Chondrocyte (in vitro differentiated cells): ENCODE results near the gene ADAT1. TPM values are rescaled to one million over a fixed set of nuclear protein-coding genes. Genes with fewer than 3 reads are reported as not detected.

Source experiments
- DNase-seq: peaks from one replicate; pipeline ENCODE4 v3.0.0; 2021; ENCODE audit warnings: mixed read lengths, low spot score
- H3K27ac Mint-ChIP-seq: one replicate; pipeline ENCODE4 v1.8.0; 2021; ENCODE audit warnings: mild to moderate bottlenecking, moderate library complexity, mixed read lengths; ENCODE audit not compliant: unreplicated experiment
- H3K27me3 Mint-ChIP-seq: 2 replicates; pipeline ENCODE4 v1.8.0; 2021; ENCODE audit warnings: low read depth, mixed read lengths
- H3K36me3 Mint-ChIP-seq: 2 replicates; pipeline ENCODE4 v1.8.0; 2021; ENCODE audit warnings: low read depth, mixed read lengths
- H3K4me1 Mint-ChIP-seq: 2 replicates; pipeline ENCODE4 v1.8.0; 2021; ENCODE audit warnings: low read depth, mild to moderate bottlenecking, mixed read lengths
- H3K4me3 Mint-ChIP-seq: one replicate; pipeline ENCODE4 v1.8.0; 2021; ENCODE audit warnings: mild to moderate bottlenecking, moderate library complexity, mixed read lengths; ENCODE audit not compliant: unreplicated experiment
- H3K9me3 Mint-ChIP-seq: 2 replicates; pipeline ENCODE4 v1.8.0; 2021; ENCODE audit warnings: low read depth, mixed read lengths
- long read RNA-seq: library from polyadenylated mRNA; stranded (forward); transcript quantifications from one replicate; pipeline ENCODE4 v2.0.0, GENCODE V29; 2021
- total RNA-seq: library from RNA; stranded (reverse); gene quantifications from 3 replicates; pipeline ENCODE4 v1.2.1, GENCODE V29; 2021
- TF ChIP-seq, protein P1 (sequence below): fragments of 200-600 bp; sonication (generic); IDR thresholded peaks from 2 replicates; pipeline ENCODE4 v1.5.0; 2021; ENCODE audit warnings: antibody characterized with exemption, mild to moderate bottlenecking, moderate library complexity

Gene ADAT1, protein sequence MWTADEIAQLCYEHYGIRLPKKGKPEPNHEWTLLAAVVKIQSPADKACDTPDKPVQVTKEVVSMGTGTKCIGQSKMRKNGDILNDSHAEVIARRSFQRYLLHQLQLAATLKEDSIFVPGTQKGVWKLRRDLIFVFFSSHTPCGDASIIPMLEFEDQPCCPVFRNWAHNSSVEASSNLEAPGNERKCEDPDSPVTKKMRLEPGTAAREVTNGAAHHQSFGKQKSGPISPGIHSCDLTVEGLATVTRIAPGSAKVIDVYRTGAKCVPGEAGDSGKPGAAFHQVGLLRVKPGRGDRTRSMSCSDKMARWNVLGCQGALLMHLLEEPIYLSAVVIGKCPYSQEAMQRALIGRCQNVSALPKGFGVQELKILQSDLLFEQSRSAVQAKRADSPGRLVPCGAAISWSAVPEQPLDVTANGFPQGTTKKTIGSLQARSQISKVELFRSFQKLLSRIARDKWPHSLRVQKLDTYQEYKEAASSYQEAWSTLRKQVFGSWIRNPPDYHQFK
- total RNA-seq = 47.1 to 72.5 TPM (median 49.3 TPM) in 3 replicates
- long read RNA-seq, transcript ADAT1-201 (11 exons, 1,869 nt) = major isoform, 15 of 39 reads
- long read RNA-seq, partial matches to known transcripts = 17 of 39 reads
- long read RNA-seq, other reads (novel, unspliced or antisense) = 7 of 39 reads

DNA sequence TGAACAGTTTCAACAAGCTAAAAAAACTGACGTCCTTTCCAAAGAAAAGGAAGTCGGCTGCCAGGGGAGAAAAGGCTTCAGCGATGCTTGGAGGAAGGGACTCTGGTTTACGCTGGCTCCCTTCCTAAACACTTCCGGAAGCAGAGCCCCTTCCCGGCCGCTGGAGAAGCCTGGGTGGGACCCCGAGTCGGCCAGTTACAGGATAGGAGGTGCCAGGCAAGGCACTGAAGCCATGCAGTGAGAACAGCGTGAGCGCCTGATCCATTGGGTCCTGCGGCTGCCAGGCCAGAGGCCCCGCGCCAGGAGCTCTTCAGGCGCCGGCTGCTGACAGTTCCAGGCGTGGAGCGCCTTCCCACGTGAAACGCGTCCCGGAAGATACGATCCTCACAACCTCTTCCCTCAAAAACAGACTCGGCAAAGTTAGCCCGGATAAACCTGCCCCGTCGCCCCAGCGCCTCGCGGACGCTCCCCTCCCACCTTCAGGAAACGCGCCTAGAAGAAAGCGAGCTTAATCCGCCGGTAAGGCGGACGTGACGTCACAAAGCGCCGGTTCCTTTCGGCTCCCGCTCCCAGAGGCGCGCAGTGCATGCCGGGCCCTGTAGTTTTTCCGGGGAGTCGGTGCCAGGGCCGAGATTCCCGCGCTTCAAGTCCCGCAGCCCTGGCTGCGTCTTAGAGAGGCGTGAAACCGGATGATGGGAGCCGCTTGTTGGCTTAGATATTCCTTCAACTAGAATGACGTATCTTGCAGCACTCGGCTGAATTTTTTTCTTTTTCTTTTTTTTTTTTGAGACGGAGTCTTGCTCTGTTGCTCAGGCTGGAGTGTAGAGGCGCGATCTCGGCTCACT is at the start of gene ADAT1:
Gene ADAT1 (minus strand): TSS at position 521 of the 845 bp plus-strand sequence. CDS start 2,482 bp downstream, outside the sequence.
- DNase-seq = peak; percentile 99
- H3K36me3 Mint-ChIP-seq = peaks cover 28% of the 10 kb centered on the region
- H3K4me3 Mint-ChIP-seq = peak within 1 kb of the TSS; percentile 98
- no peaks in the 10 kb centered on the region for H3K9me3 Mint-ChIP-seq
- H3K27me3 Mint-ChIP-seq = no peaks in the 10 kb centered on the region
- H3K4me1 Mint-ChIP-seq = peaks cover 27% of the 10 kb centered on the region
- TF ChIP-seq, protein P1, sequence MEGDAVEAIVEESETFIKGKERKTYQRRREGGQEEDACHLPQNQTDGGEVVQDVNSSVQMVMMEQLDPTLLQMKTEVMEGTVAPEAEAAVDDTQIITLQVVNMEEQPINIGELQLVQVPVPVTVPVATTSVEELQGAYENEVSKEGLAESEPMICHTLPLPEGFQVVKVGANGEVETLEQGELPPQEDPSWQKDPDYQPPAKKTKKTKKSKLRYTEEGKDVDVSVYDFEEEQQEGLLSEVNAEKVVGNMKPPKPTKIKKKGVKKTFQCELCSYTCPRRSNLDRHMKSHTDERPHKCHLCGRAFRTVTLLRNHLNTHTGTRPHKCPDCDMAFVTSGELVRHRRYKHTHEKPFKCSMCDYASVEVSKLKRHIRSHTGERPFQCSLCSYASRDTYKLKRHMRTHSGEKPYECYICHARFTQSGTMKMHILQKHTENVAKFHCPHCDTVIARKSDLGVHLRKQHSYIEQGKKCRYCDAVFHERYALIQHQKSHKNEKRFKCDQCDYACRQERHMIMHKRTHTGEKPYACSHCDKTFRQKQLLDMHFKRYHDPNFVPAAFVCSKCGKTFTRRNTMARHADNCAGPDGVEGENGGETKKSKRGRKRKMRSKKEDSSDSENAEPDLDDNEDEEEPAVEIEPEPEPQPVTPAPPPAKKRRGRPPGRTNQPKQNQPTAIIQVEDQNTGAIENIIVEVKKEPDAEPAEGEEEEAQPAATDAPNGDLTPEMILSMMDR = no peak
- peak within 1 kb of the TSS; percentile 99 for H3K27ac Mint-ChIP-seq

DNA sequence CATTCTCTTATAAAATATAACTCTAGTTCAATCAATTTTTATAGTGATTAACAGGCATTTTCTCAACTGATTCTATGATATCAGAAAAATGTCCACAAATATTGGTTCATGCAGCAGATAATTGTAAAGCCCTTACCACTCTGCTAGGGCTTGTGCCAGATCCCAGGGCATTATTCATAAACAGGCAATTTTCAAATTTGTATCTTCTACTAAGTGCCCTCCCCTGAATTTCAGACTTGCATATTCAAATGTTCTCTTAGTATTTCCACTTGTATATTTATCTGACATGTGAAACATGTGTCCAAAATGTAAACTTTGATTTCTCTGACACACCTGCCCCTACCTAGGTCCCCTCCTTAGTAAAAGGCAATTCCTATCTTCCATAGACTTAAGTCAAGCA is 44.4 kb upstream of the ADAT1 start:
- H3K27ac Mint-ChIP-seq = no peak overlapping the region

DNA sequence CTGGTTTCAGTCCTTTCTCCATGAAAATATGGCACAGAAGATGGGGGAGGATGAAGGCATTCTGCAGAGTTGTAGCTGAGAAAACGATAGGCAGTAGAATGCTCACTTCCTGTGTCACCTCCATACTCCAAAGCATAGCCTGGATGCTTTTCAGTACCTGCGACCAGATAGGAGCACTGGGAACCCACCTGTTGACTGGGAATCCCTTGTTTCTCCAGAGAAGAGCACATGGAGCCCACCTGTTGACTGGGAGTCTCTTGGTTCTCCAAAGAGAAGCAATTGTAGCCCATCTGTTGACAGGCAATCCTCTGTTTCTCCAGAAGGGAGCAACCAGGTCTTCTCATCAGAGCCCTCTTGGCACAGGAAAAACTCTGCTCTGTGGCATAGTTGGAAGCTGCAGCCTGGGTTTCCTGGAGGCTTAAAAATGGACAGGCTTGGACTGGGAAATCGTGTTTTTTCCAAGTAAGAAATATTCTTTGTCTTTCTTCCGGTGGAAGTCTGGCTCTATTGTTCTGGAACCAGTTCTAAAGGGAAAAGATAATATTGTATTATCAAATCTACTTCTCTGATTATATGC is 37.7 kb upstream of the ADAT1 start:
- TF ChIP-seq, protein P1 = no peak
- H3K4me1 Mint-ChIP-seq = no peaks in the 10 kb centered on the region
- H3K27me3 Mint-ChIP-seq = no peaks in the 10 kb centered on the region
- H3K4me3 Mint-ChIP-seq = no peak overlapping the region
- DNase-seq = no peak
- H3K9me3 Mint-ChIP-seq = no peaks in the 10 kb centered on the region
- H3K36me3 Mint-ChIP-seq = peaks cover 22% of the 10 kb centered on the region
- no peak overlapping the region for H3K27ac Mint-ChIP-seq

More for the DNA sequence above, 44.4 kb upstream of the ADAT1 start:
- TF ChIP-seq, protein P1 = no peak
- DNase-seq = no peak
- no peaks in the 10 kb centered on the region for H3K36me3 Mint-ChIP-seq
- H3K4me3 Mint-ChIP-seq = no peak overlapping the region
- no peaks in the 10 kb centered on the region for H3K27me3 Mint-ChIP-seq
- no peaks in the 10 kb centered on the region for H3K9me3 Mint-ChIP-seq
- no peaks in the 10 kb centered on the region for H3K4me1 Mint-ChIP-seq

DNA sequence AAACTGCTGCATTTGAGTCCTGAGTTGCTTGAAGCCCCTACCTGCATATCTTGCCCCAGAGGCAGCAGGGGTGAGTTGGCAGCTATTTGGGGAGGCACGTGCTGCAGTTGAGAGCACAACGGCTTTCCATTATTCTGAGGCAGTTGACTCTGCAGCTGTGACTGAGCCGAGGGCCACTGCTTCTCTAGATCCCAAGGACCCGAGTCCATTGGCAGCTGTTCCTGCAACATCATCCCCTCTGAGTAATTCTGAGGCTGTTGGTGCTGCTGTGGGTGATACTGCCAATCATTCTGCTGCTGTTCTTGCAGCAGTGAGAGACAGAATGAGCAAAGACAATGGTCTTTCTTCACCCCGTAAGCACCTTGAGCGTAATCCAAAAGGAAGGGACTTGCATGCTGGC is 37.2 kb upstream of the ADAT1 start:
- peaks cover 22% of the 10 kb centered on the region for H3K36me3 Mint-ChIP-seq
- no peaks in the 10 kb centered on the region for H3K27me3 Mint-ChIP-seq
- H3K4me3 Mint-ChIP-seq = no peak overlapping the region
- no peak for DNase-seq
- H3K27ac Mint-ChIP-seq = no peak overlapping the region
- no peaks in the 10 kb centered on the region for H3K4me1 Mint-ChIP-seq
- TF ChIP-seq, protein P1 = no peak
- H3K9me3 Mint-ChIP-seq = no peaks in the 10 kb centered on the region
